H1 (cell line): ENCODE results near the gene PLSCR3. TPM values are rescaled to one million over a fixed set of nuclear protein-coding genes. Genes with fewer than 3 reads are reported as not detected.

Source experiments
- CTCF ChIA-PET: fragments of 300-600 bp; sonication (Branson Sonifier 250); formaldehyde crosslinking; loops from one replicate; lab custom pipeline; 2021; ENCODE audit not compliant: partially characterized antibody; lab: Charles Lee
- POLR2A ChIA-PET: fragments of 300-600 bp; sonication (Branson Sonifier 250); formaldehyde crosslinking; loops from one replicate; lab custom pipeline; 2021; ENCODE audit warnings: inconsistent platforms; ENCODE audit not compliant: partially characterized antibody; lab: Charles Lee
- DNase-seq, 2 experiments: peaks; one replicate each; pipeline versions ENCODE4 v3.0.0 to v3.0.0-alpha.2; 2010 to 2022; ENCODE audit warnings: low spot score in 2 of 2, low read depth in 1 of 2, mixed read lengths in 1 of 2
- FAIRE-seq: peaks from 2 replicates; lab custom pipeline; 2011; peaks lifted over from hg19 to GRCh38; lab: Jason Lieb, UNC
- H2AFZ ChIP-seq: 2 replicates; pipeline ENCODE4 v1.8.1; 2012; ENCODE audit warnings: low read length, inconsistent platforms
- H2AK5ac ChIP-seq: 2 replicates; pipeline ENCODE4 v1.6.1; 2013; ENCODE audit warnings: low read depth, low read length
- H2BK120ac ChIP-seq: replicated peaks from 2 replicates; pipeline ENCODE3; 2013; ENCODE audit warnings: low read depth, low read length, inconsistent platforms
- H2BK12ac ChIP-seq: 2 replicates; pipeline ENCODE4 v1.6.1; 2013; ENCODE audit warnings: low read depth, low read length
- H2BK15ac ChIP-seq: 2 replicates; pipeline ENCODE4 v1.6.1; 2013; ENCODE audit warnings: low read length
- H2BK20ac ChIP-seq: 2 replicates; pipeline ENCODE4 v1.6.1; 2013; ENCODE audit warnings: low read length
- H2BK5ac ChIP-seq: 2 replicates; pipeline ENCODE4 v1.6.1; 2013; ENCODE audit warnings: low read depth, low read length
- H3K14ac ChIP-seq: 2 replicates; pipeline ENCODE4 v1.6.1; 2013; ENCODE audit warnings: inconsistent platforms; ENCODE audit not compliant: insufficient read length
- H3K18ac ChIP-seq: 2 replicates; pipeline ENCODE4 v1.6.1; 2013; ENCODE audit warnings: low read length; ENCODE audit errors: extremely low read depth
- H3K23ac ChIP-seq: 2 replicates; pipeline ENCODE4 v1.6.1; 2013; ENCODE audit warnings: inconsistent platforms; ENCODE audit not compliant: insufficient read length
- H3K23me2 ChIP-seq: 2 replicates; pipeline ENCODE4 v1.6.1; 2013; ENCODE audit warnings: low read depth, low read length
- H3K27ac ChIP-seq: 2 replicates; pipeline ENCODE4 v1.6.1; 2011; ENCODE audit warnings: low read depth, low read length, inconsistent platforms
- H3K27me3 ChIP-seq, 4 experiments: replicated peaks in 1 of 4; 1 replicate in 1 of 4; 2 replicates in 3 of 4; pipeline versions ENCODE4 v1.6.1 to v1.8.1; 2011 to 2013; ENCODE audit warnings: low read length in 3 of 4, mild to moderate bottlenecking in 3 of 4, inconsistent platforms in 2 of 4, mixed read lengths in 2 of 4, moderate library complexity in 1 of 4; ENCODE audit not compliant: control insufficient read depth in 3 of 4, insufficient read depth in 3 of 4; ENCODE audit errors: extremely low read depth in 1 of 4
- H3K36me3 ChIP-seq, 4 experiments: 2 replicates each; pipeline versions ENCODE4 v1.6.1 to v1.8.1; 2011 to 2013; ENCODE audit warnings: mild to moderate bottlenecking in 4 of 4, low read length in 3 of 4, moderate library complexity in 2 of 4, control low read depth in 1 of 4, inconsistent platforms in 1 of 4; ENCODE audit not compliant: insufficient read depth in 4 of 4, control insufficient read depth in 2 of 4
- H3K4ac ChIP-seq: replicated peaks from 2 replicates; pipeline ENCODE3; 2013; ENCODE audit warnings: low read length, low read depth, mixed read lengths, inconsistent platforms; ENCODE audit not compliant: insufficient read length
- H3K4me1 ChIP-seq, 4 experiments: replicated peaks in 1 of 4; 1 replicate in 1 of 4; 2 replicates in 3 of 4; pipeline versions ENCODE4 v1.6.1 to v1.8.1; 2011 to 2013; ENCODE audit warnings: low read length in 3 of 4, inconsistent platforms in 2 of 4, mixed read lengths in 1 of 4; ENCODE audit not compliant: insufficient read depth in 4 of 4, control insufficient read depth in 3 of 4
- H3K4me2 ChIP-seq, 2 experiments: 2 replicates each; pipeline versions ENCODE4 v1.6.1 to v1.8.1; 2011 to 2013; ENCODE audit warnings: low read depth in 2 of 2, low read length in 2 of 2, control low read depth in 1 of 2, inconsistent platforms in 1 of 2, mild to moderate bottlenecking in 1 of 2; ENCODE audit not compliant: insufficient read depth in 1 of 2
- H3K4me3 ChIP-seq, 4 experiments: fragments of 200-600, 300-600 bp in 1 of 4; sonication (generic), shearing (Covaris generic), sonication (Bioruptor Twin) in 1 of 4; 2 replicates each; pipeline versions ENCODE4 v1.5.1 to v1.8.1; 2011 to 2016; ENCODE audit warnings: low read length in 4 of 4, low read depth in 3 of 4, control low read depth in 2 of 4, inconsistent platforms in 2 of 4, mild to moderate bottlenecking in 2 of 4, mixed read lengths in 1 of 4, moderate library complexity in 1 of 4; ENCODE audit not compliant: insufficient read depth in 2 of 4; ENCODE audit errors: extremely low read depth in 1 of 4
- H3K56ac ChIP-seq: replicated peaks from 2 replicates; pipeline ENCODE3; 2013; ENCODE audit warnings: low read depth, mild to moderate bottlenecking, mixed read lengths, low read length, inconsistent platforms; ENCODE audit not compliant: insufficient read length
- H3K79me1 ChIP-seq: 2 replicates; pipeline ENCODE4 v1.6.1; 2013; ENCODE audit warnings: low read depth, low read length, control low read depth
- H3K79me2 ChIP-seq, 2 experiments: 2 replicates each; pipeline versions ENCODE4 v1.6.1 to v1.8.1; 2012 to 2013; ENCODE audit warnings: low read length in 2 of 2, mild to moderate bottlenecking in 2 of 2, inconsistent platforms in 1 of 2; ENCODE audit not compliant: insufficient read depth in 2 of 2, control insufficient read depth in 1 of 2
- H3K9ac ChIP-seq, 4 experiments: replicated peaks in 1 of 4; 1 replicate in 1 of 4; 2 replicates in 3 of 4; pipeline versions ENCODE4 v1.6.1 to v1.8.1; 2011 to 2013; ENCODE audit warnings: low read depth in 3 of 4, low read length in 3 of 4, control low read depth in 2 of 4, mild to moderate bottlenecking in 2 of 4, moderate library complexity in 2 of 4, inconsistent platforms in 1 of 4; ENCODE audit errors: extremely low read depth in 1 of 4
- H3K9me3 ChIP-seq, 2 experiments: 2 replicates each; pipeline versions ENCODE4 v1.6.1 to v1.8.1; 2012 to 2013; ENCODE audit warnings: mild to moderate bottlenecking in 2 of 2, moderate library complexity in 2 of 2, control low read depth in 1 of 2, inconsistent platforms in 1 of 2, low read depth in 1 of 2, low read length in 1 of 2, mixed read lengths in 1 of 2; ENCODE audit not compliant: insufficient read depth in 2 of 2
- H4K20me1 ChIP-seq, 2 experiments: replicated peaks in 1 of 2; 2 replicates each; pipeline versions ENCODE3 to v1.8.1; 2011 to 2013; ENCODE audit warnings: inconsistent platforms in 2 of 2, low read length in 2 of 2, mild to moderate bottlenecking in 1 of 2; ENCODE audit not compliant: insufficient read depth in 2 of 2, control insufficient read depth in 1 of 2
- H4K5ac ChIP-seq: 2 replicates; pipeline ENCODE4 v1.6.1; 2013; ENCODE audit warnings: low read length, low read depth, mixed read lengths, inconsistent platforms; ENCODE audit not compliant: insufficient read length
- H4K8ac ChIP-seq: 2 replicates; pipeline ENCODE4 v1.8.0; 2013; ENCODE audit warnings: mild to moderate bottlenecking, moderate library complexity, low read length, inconsistent platforms; ENCODE audit not compliant: insufficient read depth; ENCODE audit errors: extremely low read depth
- H4K91ac ChIP-seq: replicated peaks from 2 replicates; pipeline ENCODE3; 2013; ENCODE audit warnings: low read length, mixed read lengths, inconsistent platforms; ENCODE audit not compliant: insufficient read length
- BRCA1 ChIP-seq: IDR thresholded peaks from 2 replicates; pipeline ENCODE4 v1.6.1; 2012; ENCODE audit warnings: low read depth, low read length, improper control_type of control experiment
- CEBPB ChIP-seq: IDR thresholded peaks from 2 replicates; pipeline ENCODE4 v1.6.1; 2012; ENCODE audit warnings: low read depth, low read length
- CHD2 ChIP-seq: IDR thresholded peaks from 2 replicates; pipeline ENCODE4 v1.6.1; 2012; ENCODE audit warnings: low read length, improper control_type of control experiment
- E2F6 ChIP-seq: IDR thresholded peaks from 2 replicates; pipeline ENCODE4 v1.6.1; 2012; ENCODE audit warnings: inconsistent platforms
- FOSL1 ChIP-seq: IDR thresholded peaks from 2 replicates; pipeline ENCODE4 v1.6.1; 2011; ENCODE audit warnings: mild to moderate bottlenecking, low read depth, low read length, moderate library complexity; ENCODE audit not compliant: insufficient read depth
- JUN ChIP-seq: IDR thresholded peaks from 2 replicates; pipeline ENCODE4 v1.6.1; 2011; ENCODE audit warnings: low read depth, mild to moderate bottlenecking, improper control_type of control experiment, low read length
- KDM4A ChIP-seq: IDR thresholded peaks from one replicate; pipeline ENCODE4 v1.7.1; 2012; ENCODE audit warnings: low read depth, mild to moderate bottlenecking, moderate library complexity, low read length, inconsistent platforms; ENCODE audit not compliant: severe bottlenecking
- POLR2AphosphoS5 ChIP-seq: IDR thresholded peaks from 2 replicates; pipeline ENCODE4 v1.6.1; 2011; ENCODE audit warnings: low read depth, low read length
- SAP30 ChIP-seq: fragments of 300-600 bp; sonication (generic); IDR thresholded peaks from 2 replicates; pipeline ENCODE4 v1.7.1; 2012; ENCODE audit warnings: low read length, moderate library complexity, mild to moderate bottlenecking, inconsistent platforms; ENCODE audit not compliant: insufficient read depth, insufficient replicate concordance
- SIRT6 ChIP-seq: IDR thresholded peaks from one replicate; pipeline ENCODE4 v1.7.1; 2012; ENCODE audit warnings: low read length, inconsistent platforms
- SP2 ChIP-seq: IDR thresholded peaks from 2 replicates; pipeline ENCODE4 v1.6.1; 2012; ENCODE audit warnings: mild to moderate bottlenecking, low read length, inconsistent platforms
- TCF12 ChIP-seq: IDR thresholded peaks from 2 replicates; pipeline ENCODE4 v1.6.1; 2011; ENCODE audit warnings: low read depth, mild to moderate bottlenecking, low read length
- ZNF274 ChIP-seq: IDR thresholded peaks from 2 replicates; pipeline ENCODE4 v1.7.0; 2012; ENCODE audit warnings: low read length, borderline replicate concordance; ENCODE audit errors: extremely low read depth
- WGBS, 2 experiments: shearing (Covaris generic) in 1 of 2; methylation state at CpG; one replicate each; pipeline versions ENCODE4 v1.1.6 to v1.1.7; 2013 to 2015; ENCODE audit warnings: low lambda C conversion rate in 2 of 2, mixed read lengths in 2 of 2, inconsistent platforms in 1 of 2, low coverage in 1 of 2, missing lambda C conversion rate in 1 of 2; ENCODE audit not compliant: insufficient replicate concordance in 2 of 2, insufficient coverage in 1 of 2, insufficient read length in 1 of 2; ENCODE audit errors: extremely low coverage in 1 of 2, missing lambda C conversion rate in 1 of 2; 5-methylcytosine and 5-hydroxymethylcytosine counted together
- polyA plus RNA-seq, 7 experiments: library from polyadenylated mRNA; depleted of rRNA in 3 of 7; stranded (reverse) in 5 of 7; unstranded in 2 of 7; fragments of >200 nt in 5 of 7; fragments of 200-250 nt in 2 of 7; gene quantifications; 1 replicate in 5 of 7; 2 replicates in 1 of 7; 4 replicates in 1 of 7; pipeline versions ENCODE4 v1.2.1 to v1.2.3, GENCODE V29; 2011 to 2013; ENCODE audit warnings: missing spikeins in 2 of 7, mixed read lengths in 2 of 7
- total RNA-seq: library from RNA; stranded (reverse); fragmentation: NEBNext Ultra II Directional; extraction: Animal tissue kit (Norgen Biotek cat#: 25700); gene quantifications from 2 replicates; pipeline ENCODE4 v1.2.1, GENCODE V29; 2021

Gene PLSCR3
- total and polyA plus RNA-seq, 2 of the 8 experiments (the other 6 are each of a cell fraction or from before 2014, with no cell fraction given), result 36.1 to 38.7 TPM

DNA sequence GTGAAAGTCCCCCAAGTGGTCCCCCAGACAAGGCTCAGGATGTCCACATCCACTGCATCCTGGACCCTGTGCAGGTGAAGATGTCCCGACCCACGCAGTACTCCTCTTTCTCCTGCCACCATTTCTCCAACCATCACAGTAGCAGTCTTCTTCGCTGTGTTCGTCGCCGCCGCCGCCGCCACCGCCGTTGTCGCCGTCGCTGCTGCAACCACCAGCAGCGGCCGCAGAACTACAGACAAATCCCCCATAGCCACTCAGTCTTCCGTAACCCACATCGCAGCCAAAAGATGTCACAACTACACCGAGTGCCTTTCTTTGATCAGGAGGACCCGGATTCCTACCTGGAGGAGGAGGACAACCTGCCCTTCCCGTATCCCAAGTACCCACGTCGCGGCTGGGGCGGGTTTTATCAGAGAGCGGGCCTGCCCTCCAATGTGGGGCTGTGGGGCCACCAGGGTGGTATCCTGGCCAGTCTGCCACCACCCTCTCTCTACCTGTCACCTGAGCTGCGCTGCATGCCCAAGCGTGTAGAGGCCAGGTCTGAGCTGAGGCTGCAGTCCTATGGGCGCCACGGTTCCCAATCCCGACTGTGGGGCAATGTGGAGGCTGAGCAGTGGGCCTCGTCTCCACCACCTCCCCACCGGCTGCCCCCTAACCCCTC lies 32.0 kb upstream of the PLSCR3 start:
- H3K23me2 ChIP-seq, result no peaks in the 10 kb centered on the region
- H3K4ac ChIP-seq, result no peak overlapping the region
- DNase-seq, result no peak
- POLR2A ChIA-PET, result interaction anchor here (0.9 to 2.0 kb wide), 4 partner anchors 9 to 59 kb away, joined by 3 to 6 read pairs (median 5); no protein-coding TSS in a partner anchor
- no peak overlapping the region for H3K18ac ChIP-seq
- no peaks in the 10 kb centered on the region for H3K79me1 ChIP-seq
- FAIRE-seq, result no peak
- no peak overlapping the region for H4K5ac ChIP-seq
- H3K56ac ChIP-seq, result no peak overlapping the region
- H2BK15ac ChIP-seq, result no peak overlapping the region
- H2BK20ac ChIP-seq, result no peak overlapping the region
- no peak overlapping the region for H2BK5ac ChIP-seq
- H3K14ac ChIP-seq, result no peak overlapping the region
- H4K20me1 ChIP-seq, result peaks cover 0 to 3% of the 10 kb centered on the region in 2 experiments
- no peak overlapping the region for H3K27ac ChIP-seq
- no peak overlapping the region for H2AFZ ChIP-seq
- no peaks in the 10 kb centered on the region; a peak in 1 of 7 replicates for H3K27me3 ChIP-seq
- no peak overlapping the region for H3K23ac ChIP-seq
- CTCF ChIA-PET, result interaction anchor here (0.6 to 3.3 kb wide), 3 partner anchors 10 to 87 kb away, joined by 3 to 17 read pairs (median 8); partner anchors contain the start of gene TMEM102
- H4K91ac ChIP-seq, result no peak overlapping the region
- H2AK5ac ChIP-seq, result no peak overlapping the region
- H3K4me1 ChIP-seq, result no peaks in the 10 kb centered on the region; a peak in 1 of 7 replicates
- WGBS, 2 experiments, result 96% methylated on average over 30 of the region's 33 CpGs; no CpG with 5 or more reads in 1 of the 2 experiments
- no peak overlapping the region for H3K4me2 ChIP-seq
- no peaks in the 10 kb centered on the region for H3K9me3 ChIP-seq
- no peak overlapping the region; the same call in 1 of the 2 replicates for H4K8ac ChIP-seq
- H2BK12ac ChIP-seq, result no peak overlapping the region
- no peak overlapping the region for H3K4me3 ChIP-seq
- no peak overlapping the region for H2BK120ac ChIP-seq
- no peaks in the 10 kb centered on the region for H3K36me3 ChIP-seq
- H3K79me2 ChIP-seq, result no peaks in the 10 kb centered on the region
- no peak overlapping the region for H3K9ac ChIP-seq
- TF ChIP-seq ZNF274, result no peak
- TF ChIP-seq SP2, result no peak
- TF ChIP-seq SAP30, result no peak
- no peak for TF ChIP-seq TCF12
- no peak for TF ChIP-seq JUN
- no peak for TF ChIP-seq FOSL1
- TF ChIP-seq CEBPB, result no peak
- TF ChIP-seq BRCA1, result no peak
- TF ChIP-seq POLR2AphosphoS5, result no peak
- TF ChIP-seq SIRT6, result no peak
- no peak for TF ChIP-seq E2F6
- TF ChIP-seq CHD2, result no peak
- TF ChIP-seq KDM4A, result no peak
